Cortex of kidney (tissue), 1 donor: Measurements from ENCODE around the gene NFS1.
"Not testable (repeated sequence)": the region's sequence is repeated elsewhere in the genome, so short reads cannot be mapped to it uniquely, and the experiment has no call there.

Experiments
- DNase-seq: peaks from one replicate; lab custom pipeline; 2025; lab: John Stamatoyannopoulos, UW

NFS1 gene

DNA sequence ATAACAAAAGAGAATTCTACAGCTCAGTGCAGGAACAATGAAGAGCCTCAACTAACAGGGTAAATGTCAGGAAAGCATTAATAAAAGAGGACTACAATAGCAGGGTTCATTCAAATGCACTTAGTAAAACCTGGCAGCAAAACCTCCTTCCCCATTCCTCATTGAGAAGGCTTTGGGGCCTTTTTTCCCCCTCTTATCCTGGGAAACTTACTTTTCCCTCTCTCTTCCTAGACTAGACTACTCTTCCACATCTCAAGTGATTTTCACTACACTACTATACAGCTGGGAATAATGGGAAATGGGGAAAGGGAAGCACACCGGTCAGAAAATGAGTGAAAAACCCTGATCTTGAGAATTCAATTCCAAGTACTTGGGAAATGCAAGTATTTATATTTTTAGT, 10.1 kb upstream of the NFS1 start:
- no peak for DNase-seq

DNA sequence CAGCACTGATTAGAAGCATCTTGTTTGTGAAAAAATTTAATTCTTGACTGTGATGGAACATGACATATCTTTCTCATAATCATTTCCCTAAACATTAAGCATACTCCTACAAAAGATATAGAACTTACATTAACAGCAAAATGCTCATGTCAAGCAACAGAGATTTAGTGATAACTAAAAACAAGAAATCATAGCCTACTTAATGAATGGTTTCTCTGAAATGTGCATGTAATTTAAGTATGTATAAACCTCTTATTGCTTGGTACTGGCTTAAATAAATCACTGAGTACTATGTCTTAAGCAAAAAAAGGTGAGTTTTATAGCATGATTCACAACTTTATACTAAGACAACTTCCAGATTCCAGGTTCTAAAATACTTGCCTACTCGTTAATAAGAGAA, 9.3 kb upstream of the NFS1 start:
- DNase-seq: no peak

DNA sequence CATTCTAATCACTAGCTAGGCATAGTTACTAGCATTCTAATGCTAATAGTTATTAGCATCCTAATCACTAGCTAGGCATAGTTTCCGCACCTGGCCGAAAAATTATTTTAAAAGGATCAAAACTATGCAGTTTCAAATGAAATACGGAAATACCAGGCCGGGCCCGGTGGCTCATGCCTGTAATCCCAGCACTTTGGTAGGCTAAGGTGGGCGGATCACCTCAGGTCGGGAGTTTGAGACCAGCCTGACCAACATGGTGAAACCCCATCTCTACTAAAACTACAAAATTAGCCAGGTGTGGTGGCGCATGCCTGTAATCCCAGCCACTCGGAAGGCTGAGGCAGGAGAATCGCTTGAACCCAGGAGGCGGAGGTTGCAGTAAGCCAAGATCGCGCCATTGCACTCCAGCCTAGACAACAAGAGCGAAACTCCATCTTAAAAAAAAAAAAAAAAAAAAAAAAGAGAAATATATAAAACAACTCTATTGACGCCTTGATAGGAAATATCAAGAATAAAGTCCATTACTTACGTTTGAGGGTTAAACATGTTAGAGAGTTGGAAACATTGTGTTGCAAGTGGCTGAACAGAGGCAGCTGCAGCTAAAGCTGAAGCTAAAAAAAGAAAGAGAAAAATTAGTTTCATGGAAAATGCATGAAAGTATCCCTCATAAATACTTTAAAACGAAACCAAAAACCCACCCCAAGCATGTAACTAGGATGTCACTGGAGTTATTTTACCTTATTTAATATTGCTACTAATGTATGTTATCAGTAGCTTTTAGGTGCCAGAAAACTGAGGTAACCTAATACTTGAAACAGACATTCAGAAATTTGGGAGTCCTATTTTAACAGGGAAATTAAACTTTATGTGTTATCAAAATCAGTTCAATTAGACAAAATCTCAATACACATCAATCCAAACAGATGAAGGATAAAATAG, 7.7 kb upstream of the NFS1 start:
- not testable (repeated sequence) for DNase-seq

DNA sequence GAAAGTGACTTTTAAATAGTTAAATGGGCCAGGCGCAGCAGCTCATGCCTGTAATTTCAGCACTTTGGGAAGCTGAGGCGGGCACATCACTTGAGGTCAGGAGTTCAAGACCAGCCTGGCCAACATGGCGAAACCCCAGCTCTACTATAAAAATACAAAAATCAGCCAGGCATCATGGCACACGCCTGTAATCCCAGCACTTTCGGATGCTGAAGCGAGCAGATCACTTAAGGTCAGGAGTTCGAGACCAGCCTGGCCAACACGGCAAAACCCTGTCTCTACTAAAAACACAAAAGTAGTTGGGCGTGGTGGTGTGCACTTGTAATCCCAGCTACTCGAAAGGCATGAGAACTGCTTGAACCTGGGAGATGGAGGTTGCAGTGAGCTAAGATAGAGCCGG, 6.7 kb upstream of the NFS1 start:
- DNase-seq: not testable (repeated sequence)

DNA sequence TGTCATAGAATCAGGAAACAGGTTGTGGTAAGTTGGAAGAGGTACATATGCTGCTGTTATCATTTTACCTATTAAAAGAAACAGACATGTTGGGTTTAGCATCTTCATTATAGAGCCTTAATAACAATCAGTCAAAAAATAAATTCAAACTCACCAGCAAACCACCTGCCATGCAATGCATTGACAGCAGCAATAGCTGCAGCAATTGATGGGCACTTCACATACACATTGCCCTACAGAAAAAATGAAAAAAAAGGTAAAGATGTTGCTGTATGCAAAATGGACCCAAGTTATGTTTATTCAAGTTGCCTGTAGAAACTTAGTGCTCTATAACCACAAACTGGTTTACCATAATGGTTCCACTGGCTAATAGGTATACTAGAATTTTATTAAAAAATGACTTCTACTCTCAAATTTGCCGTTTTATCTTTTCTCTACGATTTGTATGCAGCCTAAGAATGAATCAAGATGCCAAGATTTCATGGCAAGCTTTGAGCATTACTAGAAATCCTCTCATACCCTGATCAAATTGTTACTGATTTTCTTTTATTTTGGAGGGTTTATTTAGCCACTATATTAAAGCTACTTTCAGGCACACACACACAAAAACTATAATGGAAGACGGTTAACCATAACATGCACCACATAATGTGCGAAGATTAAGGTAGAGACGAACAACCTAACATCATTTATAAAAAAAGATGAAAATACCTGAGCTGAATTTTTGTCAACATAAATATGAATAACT, 5.5 kb upstream of the NFS1 start:
- DNase-seq: no peak

DNA sequence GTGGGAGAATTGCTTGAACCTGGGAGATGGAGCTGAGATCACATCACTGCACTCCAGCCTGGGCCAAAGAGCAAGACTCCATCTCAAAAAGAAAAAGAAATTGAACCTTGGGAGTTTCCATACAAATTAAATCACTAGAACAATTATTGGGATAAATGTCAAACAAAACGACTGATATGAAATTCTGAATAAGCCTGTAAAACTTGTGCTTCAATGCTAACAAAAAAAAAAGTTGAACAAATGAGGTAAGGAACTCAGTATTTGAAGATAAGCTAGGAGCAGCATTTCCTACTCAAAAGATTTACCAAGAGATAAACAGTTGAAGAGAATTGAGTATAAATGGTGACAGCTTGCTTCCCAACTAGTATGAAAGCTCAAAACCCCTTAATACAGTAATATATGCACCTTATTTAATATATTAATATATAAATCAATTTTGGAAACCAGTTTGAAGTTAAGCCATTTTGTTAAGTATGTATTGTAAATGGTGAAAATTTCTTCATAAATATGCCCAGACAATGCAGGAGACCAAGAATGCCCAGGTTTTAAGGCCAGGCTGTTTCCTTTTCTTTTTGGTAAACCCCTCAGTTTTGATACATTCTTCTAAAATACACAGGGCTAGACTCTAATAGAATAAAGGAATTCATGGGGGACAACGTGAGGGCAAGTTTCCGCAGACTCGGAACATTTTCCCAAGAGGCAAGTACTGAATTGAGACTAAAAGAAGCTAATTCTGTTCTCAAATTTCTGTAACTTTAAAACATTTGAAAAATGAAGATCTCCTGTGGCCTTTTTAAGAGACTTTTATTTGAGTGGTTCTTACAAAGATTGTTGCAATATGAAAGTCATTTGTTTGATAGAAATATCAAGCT, 3.9 kb upstream of the NFS1 start:
- DNase-seq: no peak

DNA sequence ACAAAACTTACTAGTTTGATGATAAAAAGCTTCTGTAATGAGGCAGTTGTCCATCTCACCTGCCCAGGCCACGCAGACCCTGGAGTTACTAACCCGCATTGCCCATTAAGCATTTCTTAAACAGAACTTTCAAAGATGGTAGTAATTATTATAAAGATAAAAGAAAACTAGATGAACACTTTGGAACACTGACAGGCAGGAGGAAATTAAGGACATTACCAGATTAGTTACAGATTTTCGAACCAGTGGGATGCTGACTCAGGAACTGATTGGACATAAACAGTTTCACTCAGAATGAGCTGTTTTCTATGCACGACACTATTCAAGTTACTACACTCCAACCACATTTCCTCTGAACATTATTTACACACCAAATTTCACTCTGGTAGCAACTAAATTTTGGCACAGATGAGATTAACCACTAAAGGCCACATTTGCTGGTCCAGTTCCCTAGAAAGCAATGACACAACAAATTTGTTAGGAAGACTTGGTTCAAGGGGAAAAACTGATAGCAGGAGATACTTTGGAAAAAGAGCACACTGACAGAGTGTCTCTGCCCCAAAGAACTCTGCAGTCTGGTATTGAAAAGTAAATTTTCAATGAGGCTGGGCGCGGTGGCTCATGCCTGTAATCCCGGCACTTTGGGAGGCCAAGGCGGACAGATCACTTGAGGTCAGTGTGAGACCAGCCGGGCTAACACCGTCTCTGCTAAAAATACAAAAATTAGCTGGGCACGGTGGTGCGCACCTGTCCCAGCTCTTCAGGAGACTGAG, 3.1 kb upstream of the NFS1 start:
- no peak for DNase-seq

DNA sequence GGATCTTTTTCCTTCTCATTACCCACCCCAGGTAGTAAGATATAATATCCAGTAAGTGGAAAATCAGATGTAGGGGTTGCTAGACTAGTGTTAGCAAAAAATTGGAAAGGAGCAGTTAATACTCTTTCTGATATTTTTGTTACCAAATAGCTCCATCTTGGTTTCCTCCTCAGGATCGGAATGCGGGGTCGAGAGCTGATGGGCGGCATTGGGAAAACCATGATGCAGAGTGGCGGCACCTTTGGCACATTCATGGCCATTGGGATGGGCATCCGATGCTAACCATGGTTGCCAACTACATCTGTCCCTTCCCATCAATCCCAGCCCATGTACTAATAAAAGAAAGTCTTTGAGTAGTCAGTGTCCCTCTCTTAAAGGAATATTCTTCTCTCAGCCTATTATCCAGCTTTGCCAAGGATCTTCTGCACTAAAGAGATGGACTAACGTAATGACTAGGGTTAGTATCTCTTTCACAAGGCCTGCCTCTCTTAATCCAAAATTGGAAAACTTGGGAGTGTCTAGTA, 1.5 kb upstream of the NFS1 start:
- DNase-seq: no peak

DNA sequence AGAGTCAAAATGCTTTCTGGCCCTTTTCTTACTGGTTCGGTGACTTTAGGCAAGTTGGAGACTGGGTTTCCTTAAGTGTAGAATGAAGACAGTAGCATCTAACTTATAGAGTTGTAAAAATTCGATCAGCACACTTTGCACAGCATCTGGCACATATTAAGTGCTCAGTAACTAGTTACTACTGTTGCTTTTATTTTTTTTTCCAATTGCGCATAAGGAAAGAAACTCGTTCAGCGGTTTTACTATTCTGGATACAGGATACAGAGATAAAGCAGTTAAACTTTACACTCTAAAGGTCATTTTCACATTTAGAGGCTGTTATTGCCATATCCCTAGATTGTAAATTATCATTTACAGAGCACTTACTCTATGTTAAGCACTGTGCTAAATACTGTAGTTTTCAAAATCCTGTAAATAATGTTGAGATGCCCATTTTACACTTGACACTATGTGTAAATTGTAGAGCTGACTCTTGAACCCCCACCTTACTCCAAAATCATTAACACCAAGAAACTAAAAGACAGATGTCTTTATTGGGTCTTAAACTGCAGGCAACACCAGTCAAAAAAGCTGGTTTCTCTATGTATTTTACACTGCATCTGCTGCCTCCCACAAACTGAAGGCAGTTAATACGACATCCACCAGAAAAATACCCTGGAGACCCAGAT, 939 bp upstream of the NFS1 start:
- no peak for DNase-seq

DNA sequence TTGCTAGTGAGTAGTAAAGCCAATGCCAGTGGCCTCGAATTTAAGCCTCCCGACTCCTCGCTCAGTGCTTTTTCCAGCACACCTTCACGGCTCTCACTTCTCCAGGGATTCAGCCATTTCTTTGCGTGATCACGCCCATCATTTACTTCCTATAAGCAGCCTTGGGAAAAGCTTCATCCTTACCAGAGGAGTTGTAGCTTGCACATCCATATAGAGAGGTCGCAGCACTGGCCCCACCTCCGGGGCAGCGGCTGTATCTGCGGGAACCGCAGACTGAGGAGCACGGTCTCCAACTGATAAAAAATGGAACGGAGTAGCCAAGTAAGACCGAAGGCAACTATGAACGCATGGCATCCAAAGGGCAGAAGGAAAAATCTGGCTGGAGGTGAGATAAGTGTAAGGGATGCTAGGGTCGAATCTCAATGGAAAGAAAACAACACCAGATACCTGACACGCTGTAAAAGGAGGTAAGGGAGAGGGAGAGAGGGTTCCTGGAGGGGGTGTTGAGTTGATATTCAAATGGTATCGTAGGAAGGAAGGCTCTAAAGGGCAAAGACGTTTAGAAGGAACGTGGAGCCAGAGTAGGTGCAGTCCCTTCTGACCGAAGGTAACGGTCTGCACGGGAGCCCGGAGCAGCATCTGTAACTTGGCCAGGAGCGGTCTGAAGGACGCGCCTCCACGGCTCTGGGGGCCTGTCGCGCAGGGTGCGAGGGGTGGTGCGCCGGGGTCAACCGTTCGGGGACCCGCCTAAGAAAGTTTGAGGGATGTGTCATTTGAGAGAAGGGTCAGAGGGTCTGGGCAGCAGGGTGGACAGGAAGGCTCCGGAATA, 640 bp downstream of the NFS1 start:
- DNase-seq: no peak

DNA sequence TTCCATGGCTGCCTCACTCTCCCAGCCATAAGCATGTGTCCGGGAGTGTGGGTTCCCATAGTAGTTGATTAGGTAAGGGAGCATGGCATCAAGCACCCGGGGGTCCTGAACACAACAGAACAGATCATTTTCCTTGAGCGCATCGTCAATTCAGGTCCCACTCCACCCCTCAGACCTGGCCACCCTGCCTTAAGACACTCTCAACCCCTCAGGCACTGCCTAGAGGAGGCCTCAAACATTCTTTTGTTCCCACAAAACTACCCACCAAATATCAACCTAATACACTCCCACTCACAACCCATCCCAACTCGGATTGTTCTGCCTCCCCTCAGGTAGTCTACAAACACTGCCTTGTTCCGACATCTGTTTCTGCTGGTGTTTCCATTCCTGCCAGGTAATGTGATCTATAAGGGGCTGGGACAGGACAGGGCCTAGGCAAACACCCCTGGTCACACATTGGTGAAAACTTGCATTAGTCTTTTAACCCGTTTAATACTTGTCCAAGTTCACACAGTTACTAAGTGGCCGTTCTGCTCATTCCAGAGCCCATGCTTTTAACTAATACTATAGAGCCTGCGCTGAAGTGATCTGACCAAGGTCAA, 1.4 kb downstream of the NFS1 start:
- DNase-seq: no peak

DNA sequence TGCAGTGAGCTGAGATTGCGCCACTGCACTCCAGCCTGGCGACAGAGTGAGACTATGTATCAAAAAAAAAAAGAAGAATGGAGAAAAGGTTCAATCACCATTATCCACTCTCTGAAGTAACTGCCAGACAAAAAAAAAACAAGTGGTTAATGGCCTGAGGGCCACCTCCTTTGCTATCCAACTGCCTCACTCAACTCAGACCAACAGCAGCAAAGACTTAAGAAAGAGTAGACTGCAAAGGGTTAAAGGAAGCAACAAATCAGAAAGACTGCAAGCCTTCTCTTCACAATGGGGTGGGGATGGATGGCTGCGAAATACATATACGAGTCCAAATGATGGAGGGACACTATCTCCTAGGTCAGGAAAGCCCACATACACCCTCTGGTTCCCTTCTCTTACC, 3.2 kb downstream of the NFS1 start:
- DNase-seq: no peak

DNA sequence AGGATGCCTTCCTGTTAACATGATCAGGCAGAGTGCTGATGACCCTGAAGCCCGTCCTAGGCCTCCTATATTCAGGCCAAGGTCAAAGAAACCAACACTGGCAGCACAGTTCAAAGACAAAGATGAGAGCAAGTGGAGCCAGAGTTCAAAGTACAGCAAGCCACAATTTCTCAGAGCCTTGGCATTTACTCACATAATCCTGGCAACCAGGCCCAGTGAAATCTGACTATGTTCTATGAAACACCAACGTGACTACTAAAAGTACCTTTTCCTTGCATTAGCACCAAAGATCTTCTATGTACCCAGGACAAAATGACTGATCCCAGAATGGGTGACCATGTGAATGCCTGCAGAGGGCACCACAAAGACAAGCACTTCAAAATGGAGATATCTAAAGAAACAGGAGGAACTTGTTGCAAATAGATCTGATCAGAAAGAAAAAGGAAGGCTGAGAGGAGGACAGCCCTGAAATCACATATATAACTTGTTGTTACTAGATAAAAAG, 3.9 kb downstream of the NFS1 start:
- no peak for DNase-seq

DNA sequence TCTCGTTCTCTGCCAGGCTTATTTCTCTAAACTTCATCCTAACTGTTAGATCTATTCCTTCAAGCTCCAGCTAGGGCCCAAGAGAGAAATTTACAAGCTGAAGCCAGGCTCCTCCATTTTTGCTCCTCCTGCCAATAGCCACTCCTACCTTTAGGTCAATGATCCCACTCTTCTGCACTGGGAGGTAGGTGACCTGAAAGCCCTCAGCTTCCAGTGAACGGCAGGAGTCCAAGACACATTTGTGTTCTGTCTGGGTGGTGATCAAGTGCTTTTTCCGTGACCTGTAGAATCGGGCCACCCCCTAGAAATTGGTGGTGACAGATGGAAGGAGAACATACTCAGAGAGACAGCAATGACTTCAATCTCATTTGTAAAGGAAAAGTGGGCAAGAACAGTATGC, 8.9 kb downstream of the NFS1 start:
- DNase-seq: no peak

DNA sequence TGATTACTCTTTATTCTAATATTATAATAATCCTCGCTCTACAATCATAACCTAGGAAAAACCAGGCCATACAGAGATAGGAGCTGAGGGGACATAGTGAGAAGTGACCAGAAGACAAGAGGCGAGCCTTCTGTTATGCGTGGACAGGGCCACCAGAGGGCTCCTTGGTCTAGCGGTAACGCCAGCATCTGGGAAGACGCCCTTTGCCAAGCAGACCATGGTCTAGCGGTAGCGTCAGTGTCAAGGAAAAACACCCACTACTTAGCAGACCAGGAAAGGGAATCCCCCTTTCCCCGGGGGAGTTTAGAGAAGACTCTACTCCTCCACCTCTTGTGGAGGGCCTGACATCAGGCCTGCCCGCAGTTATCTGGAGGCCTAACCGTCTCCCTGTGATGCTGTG, 12.3 kb downstream of the NFS1 start:
- DNase-seq: not testable (repeated sequence)

DNA sequence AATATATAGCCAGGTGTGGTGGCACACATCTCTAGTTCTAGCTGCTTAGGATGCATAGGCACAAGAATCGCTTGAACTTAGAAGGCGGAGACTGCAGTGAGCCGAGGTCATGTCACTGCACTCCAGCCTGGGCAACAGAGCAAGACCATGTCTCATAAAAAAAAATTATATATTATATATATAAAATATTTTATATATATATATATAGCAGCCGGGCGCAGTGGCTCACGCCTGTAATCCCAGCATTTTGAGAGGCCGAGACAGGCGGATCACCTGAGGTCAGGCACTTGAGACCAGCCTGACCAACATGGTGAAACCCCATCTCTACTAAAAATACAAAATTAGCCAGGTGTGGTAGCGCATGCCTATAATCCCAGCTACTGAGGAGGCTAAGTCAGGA, 13.8 kb downstream of the NFS1 start:
- not testable (repeated sequence) for DNase-seq

DNA sequence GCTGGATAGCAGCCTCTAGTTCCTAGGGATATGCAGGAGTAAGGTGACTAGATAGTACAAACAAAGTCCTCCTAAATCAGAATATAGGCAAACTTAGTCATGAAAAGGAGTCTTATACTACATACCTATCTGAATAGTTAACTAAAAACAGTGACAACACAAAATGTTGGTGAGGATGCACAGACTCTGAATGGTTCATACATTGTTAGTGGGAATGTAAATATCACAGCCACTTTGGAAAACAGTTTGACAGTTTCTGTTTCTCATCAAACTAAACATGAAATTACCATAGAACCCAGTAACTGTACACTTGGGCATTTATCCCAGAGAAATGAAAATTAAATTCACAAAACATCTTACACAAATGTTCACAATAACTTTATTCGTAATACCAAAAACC, 17.2 kb downstream of the NFS1 start:
- no peak for DNase-seq

DNA sequence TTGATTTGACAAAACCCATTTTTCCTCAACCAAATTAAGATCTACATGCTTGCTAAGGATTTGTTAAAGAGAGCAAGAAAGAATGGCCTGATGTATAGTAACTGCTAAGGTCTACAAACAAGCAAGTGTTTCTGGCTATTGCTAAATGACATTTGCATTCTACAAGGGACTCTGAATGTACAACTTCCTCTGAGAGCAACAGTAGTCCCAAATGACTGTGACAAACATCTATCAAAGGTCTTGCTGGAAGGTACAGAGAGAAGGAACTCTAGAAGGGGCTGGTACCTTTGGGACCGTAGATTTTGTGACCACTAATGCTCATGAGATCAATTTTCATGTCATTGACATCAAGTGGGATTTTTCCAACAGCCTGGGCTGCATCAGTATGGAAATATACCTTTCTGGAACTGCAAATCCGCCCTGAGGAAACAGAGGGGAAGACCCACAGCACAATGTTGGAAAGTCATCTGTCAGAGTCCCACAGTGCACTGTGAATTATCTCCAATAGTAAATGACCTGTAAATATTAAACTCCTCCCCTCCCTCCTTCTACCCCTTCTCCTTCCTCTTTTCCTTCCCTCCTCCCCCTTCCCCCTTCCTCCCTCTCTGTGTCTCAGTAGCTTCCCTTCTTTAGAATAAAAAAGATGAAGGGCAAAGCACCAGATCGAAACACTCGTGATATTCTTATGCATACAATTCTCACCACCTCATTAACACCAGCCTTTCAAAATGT, 18.5 kb downstream of the NFS1 start:
- no peak for DNase-seq
